MV-4-11 (cell line): ENCODE data around the gene EIF3B.
A peak's percentile ranks its signal among the peaks of the same experiment; 100 is the strongest.
"Not testable (repeated sequence)": the region's sequence is repeated elsewhere in the genome, so short reads cannot be mapped to it uniquely, and the experiment has no call there.

Experiments used
- DNase-seq: peaks from one replicate; lab custom pipeline; 2025; lab: John Stamatoyannopoulos, UW

EIF3B gene

DNA sequence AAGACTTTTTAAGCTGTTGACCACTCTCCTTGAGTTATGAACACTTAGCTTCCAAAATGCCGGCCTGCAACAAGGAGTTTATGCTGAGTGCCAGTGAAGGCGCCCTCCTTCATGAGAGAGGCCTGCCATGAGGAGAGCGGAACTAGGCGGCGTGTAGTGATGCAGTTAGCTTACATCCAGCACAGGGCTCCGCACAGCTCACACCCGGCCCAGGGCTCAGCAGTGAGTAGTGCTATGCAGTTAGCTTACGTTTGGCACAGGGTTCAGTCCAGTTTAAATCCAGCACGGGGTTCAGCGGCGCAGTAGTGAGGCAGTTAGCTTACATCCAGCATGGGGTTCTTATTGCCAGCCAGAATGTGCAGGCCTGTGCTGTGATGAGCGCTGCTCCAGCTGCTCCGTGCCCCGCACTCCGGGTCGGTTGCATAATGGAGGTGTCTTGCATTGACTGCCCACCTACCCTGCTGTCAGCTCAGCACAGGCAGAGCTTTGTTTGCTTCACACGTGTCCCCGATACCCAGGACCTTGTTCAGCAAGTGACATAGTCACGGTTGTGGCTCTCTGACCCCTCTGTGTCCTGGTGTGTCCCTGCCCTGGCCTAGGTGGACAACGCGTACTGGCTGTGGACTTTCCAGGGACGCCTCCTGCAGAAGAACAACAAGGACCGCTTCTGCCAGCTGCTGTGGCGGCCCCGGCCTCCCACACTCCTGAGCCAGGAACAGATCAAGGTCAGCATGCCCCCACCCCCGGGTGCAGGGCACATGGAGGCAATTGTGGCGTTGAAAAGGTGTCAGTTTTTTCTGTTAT is 21.9 kb downstream of the EIF3B start:
- DNase-seq = no peak

DNA sequence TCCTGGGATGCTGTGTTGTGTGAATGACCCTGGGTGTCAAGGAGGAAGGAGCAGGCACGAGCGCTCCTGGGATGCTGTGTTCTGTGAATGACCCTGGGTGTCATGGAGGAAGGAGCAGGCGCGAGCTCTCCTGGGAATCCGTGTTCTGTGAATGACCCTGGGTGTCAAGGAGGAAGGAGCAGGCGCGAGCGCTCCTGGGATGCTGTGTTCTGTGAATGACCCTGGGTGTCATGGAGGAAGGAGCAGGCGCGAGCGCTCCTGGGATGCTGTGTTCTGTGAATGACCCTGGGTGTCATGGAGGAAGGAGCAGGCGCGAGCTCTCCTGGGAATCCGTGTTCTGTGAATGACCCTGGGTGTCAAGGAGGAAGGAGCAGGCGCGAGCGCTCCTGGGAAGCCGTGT is 22.9 kb downstream of the EIF3B start:
- DNase-seq = not testable (repeated sequence)

DNA sequence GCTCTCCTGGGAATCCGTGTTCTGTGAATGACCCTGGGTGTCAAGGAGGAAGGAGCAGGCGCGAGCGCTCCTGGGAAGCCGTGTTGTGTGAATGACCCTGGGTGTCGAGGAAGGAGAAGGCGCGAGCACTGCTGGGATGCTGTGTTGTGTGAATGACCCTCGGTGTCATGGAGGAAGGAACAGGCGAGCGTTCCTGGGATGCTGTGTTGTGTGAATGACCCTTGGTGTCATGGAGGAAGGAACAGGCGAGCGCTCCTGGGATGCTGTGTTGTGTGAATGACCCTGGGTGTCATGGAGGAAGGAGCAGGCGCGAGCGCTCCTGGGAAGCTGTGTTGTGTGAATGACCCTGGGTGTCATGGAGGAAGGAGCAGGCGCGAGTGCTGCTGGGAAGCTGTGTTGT is 23.5 kb downstream of the EIF3B start:
- not testable (repeated sequence) for DNase-seq

DNA sequence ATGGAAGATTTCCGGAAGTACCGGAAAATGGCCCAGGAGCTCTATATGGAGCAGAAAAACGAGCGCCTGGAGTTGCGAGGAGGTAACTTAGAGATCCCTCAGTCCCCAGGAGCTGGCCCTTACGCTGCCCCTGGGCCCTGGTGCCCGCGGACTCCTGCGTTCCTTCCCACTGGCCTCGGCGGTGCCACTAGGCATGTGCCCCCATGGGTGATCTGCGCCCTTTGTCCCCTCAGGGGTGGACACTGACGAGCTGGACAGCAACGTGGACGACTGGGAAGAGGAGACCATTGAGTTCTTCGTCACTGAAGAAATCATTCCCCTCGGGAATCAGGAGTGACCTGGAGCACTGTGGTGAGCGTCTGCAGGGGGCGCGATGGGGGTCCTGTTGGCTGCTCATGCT is 24.5 kb downstream of the EIF3B start:
- DNase-seq = no peak

DNA sequence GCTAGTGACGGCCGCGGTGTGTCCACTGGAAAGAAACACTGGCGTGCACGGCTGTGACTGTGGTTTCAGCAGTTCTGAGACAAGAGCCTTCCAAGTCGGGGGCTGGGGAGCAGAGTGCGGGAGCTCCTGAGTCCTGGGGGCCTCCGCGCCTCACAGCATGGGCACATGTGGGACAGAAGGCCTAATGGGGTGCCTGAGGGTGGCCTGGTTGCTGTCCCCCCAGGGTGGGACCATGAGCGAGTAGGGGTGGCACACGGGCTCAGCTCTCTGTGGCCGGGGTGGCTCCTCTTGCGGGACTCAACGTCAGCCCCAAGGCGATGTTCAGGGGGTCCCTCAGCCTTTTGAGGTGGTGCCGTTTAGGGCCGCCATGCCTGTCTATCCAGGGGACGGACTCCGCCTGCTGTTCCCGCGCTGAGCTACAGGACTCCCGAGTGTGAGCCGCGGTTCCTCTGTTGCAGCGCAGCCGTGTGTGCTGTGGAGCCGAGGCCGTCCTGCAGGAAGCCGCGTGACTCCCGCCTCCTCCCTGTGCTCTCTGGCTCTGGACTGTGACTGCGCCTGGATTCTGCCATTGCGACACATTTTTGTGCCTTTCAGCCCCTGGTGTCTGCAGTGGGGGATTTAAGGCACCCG is 25.3 kb downstream of the EIF3B start:
- DNase-seq = peak; percentile 40

DNA sequence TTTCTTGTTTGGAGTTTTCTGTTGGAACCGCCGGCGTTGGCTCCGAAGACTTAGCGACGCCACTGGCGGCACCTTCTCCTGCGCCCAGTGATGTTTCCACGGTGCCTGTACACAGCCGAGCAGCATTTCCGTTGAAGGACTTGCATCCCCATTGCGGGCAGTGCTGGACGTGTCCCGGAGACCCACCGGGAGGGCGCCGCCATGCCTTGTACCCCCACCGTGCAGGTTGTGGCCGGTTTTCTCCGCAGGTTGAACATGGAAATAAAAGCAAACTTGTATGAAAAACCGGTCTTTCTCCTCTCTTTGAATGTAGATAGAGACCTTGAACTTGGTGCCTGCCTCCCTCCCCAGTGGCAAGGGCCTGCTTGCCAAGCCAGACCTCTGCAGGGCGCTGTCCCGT is 25.8 kb downstream of the EIF3B start:
- no peak for DNase-seq

DNA sequence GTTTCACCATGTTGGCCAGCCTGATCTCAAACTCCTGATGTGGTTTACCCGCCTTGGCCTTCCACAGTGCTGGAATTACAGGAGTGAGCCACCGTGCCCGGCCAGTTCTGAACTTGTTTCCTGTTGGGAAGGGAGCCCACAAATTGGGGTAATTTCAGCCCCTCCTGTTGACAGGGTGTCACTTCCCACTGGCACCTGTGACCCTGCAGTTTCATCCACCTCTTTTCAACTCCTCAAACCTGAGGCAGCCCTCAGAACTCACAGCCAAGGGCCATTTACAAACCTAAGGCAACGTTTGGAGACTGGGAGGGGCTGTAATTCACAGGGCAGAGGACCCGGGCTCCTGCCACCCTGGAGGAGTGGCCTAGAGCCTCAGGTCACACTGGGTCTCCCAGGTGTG is 26.6 kb downstream of the EIF3B start:
- DNase-seq = no peak

DNA sequence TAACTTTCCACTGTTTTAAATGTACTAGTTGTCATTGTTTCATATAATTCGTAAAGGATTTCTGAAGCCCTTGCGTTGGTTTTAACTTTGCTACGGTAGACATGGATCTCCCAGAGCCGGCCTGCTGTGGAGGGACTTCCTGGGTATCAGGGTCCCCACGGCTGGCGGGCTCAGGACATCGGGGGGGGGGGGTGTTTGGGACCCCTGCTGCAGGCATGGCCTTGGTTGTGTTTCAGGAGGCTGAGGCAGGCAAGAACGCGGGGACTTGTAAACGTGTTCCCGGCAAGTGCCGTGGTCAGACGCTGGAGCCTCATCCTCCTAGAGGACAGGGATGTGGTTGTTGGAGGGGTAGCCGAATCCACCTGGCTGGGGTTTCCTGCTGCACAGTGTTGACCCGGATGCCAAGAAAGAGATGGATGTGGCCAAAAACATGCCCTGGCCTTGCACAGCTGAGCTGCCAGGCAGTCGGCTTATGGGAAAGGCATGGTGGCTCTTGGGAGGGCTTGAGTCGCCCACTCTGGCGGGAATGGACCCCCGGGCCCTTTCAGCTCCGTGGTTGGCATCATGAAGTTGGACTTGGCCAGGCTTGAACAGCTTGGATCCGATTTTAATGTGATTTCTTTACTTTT is 27.4 kb downstream of the EIF3B start:
- no peak for DNase-seq

DNA sequence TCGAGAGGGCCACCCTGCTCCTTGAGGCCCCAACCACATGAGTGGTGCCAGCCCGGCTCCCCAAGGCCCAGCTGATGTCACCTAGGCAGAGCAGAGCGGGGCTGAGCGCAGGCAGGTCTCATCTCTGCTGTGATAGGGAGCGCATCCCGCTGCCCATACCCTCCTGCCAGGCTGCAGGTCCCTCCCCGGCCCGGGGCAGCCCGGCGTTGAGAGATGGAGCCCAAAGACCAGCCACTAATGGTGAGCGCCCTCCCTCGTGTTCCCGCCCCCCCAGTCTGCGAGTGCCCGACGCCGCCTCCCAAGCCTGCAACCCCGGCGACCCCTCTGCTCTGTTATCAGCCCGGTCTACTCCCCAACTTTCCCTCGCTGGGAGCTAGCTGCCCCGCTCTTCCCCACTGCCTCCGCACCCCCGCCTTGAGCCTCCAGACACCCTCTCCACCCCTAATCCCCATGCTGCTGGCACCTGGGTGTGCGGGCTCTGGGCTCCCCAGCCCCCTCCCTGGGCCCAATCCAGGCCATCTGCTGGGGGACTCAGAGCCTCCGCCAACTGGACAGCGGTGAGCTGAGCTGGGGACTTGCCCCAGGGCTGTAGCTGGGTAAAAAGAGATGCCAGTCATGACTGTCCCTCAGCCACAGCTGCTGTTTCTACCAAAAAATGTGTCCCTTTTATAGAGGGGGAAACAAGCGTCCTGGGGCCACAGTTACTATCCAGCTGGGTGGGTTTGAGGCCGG is 29.1 kb downstream of the EIF3B start:
- DNase-seq = no peak

DNA sequence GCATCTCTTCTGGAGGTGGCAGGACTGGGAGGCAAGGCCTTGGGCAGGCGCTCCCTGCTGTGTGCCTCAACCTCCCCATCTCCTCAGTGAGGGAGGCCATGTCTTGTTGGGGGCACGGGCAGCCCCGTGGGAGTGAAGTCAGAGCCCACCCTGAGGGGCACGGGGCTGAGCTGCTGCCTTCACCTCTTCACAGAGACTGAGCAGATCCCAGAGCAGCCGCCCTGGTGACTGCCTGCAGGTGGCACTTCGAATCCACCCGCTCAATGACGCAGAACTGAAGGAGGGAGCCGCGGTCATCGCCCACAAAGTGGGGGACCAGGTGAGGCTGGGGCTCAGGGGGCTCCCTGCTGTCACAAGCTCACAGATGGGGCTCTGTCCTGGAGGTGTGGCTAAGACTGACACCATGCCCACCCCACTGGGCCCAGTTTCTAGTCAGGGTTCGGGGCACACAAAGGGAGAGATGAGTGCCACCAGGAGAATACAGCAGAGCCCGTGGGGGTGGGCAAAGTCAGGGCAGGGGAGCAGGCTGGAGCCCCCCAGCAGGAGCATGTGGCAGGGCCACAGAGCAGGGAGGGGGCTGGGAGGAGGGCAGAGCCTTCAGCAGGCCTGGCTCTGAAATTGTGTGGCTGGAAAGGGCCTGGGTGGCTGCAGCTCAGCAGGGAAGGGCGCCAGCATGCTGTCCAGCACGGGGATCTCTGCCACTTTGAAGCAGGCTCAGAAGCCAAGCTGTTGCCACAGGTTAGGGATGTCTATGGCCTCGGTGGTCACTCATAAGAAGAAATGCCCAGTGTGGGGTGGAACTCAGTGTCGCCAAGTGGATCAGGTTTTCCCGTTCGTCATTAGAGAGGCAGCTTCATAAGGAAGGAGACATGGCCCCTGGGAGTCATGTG is 30.0 kb downstream of the EIF3B start:
- no peak for DNase-seq

DNA sequence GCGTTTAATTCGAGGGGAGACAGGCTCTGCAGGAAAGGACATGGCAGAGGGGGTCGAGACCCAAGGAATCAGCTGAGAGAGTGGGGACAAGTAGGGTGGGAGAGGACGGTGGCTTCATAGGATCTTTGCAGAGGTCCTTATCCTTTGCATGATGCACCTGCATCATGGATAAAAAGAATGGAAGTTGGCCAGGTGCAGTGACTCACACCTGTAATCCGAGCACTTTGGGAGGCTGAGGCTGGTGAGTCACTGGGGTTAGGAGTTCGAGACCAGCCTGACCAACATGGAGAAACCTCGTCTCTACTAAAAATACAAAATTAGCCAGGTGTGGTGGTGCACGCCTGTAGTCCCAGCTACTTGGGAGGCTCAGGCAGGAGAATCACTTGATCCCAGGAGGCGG is 31.5 kb downstream of the EIF3B start:
- DNase-seq = not testable (repeated sequence)

DNA sequence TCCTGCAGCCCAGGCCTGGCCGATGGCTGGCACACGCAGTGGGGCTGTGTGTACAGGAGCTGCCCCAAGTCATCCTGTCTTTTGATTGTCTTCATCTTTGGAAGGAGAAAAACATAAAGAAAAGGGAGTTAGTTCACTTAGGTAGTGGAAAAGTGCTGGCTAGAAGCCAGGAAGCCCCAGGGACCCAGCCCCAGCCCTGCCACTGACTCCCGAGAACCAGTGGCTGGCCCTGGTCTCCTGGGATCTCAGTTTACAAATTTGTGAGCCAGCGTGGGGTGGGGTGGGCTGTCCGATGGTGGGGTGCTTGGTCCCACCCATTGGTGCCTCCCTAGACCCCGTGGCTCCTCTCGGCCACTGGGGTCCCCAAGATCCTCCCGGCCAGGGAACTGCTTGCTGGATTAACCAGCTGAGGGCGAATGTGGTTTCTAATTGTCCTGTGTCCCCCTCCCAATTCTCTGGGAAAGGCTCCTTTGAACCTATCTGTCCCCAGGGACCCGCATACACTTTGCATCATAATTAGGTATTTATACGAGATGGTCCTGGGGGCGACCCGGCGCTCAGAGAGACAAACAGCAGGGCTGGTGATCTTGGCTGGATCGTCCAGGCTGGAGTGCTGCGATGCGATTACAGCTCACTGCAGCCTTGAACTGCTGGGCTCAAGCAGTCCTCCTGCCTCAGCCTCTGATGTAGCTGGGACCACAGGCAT is 32.5 kb downstream of the EIF3B start:
- no peak for DNase-seq

DNA sequence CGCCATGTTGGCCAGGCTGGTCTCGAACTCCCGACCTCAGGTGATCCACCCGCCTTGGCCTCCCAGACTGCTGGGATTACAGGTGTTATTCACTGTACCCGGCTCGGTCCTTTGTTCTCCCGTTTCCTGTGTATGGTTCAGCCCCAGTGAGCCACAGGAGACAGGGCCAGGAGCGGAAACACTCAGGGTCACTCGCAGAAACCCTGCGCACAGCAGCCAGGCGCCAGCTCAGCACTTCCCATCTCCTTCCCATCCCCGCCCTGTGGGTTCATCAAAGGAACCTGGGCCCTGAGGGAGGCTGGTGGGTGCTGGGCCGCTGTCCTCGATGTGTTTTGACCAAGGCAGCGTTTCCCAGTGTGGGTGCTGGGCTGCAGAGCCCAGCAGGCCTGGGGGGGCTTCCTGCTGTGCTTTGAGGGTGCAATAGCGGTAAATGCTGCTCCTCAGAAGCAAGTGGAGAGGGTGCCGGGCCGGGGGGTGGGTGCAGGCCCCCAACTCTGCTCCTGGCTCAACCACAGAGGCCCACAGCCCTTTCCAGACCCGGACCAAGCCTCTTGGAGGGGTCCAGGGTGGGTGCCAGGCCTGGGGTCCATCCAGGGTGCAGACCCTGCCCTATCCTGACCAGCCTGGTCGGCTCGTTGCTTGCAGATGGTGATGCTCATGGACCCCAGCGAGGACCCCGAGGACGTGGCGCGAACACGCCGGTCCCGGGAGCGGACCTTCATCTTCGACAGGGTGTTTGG is 33.4 kb downstream of the EIF3B start:
- no peak for DNase-seq

DNA sequence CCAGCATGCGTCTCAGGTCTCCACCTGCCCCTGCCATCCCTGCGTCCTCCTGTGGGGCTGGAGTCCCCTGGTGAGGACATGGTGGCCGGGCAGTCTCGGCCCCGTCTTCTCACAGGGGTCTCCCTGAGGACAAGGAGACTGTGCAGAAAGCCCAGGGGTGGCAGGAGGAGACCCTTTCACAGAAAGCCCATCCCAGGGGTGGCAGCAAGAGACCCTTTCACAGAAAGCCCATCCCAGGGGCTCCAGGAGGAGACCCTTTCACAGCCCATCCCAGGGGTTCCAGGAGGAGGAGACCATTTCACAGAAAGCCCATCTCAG is 34.0 kb downstream of the EIF3B start:
- no peak for DNase-seq

DNA sequence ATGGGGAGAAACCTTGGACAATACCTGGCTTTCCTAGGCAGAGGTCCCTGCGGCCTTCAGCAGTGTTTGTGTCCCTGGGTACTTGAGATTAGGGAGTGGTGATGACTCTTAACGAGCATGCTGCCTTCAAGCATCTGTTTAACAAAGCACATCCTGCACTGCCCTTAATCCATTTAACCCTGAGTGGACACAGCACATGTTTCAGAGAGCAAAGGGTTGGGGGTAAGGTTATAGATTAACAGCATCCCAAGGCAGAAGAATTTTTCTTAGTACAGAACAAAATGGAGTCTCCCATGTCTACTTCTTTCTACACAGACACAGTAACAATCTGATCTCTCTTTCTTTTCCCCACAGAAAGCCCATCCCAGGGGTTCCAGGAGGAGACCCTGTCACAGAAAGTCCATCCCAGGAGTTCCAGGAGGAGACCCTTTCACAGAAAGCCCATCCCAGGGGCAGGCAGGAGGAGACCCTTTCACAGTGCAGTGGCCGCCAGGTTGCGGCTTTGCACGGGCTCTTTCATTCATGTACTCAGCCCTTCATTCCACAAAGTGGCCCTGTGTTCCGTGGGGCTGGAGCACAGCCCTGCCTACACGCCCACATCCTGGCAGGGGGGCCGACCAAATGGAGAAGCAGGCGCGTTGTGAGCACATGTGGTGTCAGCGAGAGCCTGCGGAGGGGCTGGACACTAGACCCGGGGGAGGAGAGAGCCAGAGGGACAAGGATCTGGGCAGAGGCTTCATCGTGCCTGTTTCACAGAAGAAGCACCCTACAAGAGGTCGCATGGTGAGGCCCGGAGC is 35.6 kb downstream of the EIF3B start:
- peak; percentile 21 for DNase-seq

DNA sequence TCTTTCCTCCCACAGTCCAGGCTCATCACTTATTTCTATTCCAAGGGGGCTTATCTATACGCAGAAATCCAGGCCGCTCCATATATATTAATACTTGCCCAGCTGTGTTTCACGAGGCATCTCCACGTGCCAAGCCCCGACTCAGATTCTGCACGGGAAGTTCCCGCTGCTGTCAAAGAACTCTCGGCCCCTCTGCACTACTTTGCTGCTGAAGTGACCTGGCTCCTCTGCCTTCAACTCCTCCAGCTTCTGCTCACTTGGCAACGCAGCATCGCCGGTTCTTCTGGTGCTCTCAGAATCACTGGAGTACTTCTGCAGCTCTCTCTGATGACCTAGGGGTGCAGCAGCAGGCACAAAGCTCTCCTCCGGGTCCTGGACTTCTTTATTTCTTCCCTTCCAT is 39.1 kb downstream of the EIF3B start:
- no peak for DNase-seq

DNA sequence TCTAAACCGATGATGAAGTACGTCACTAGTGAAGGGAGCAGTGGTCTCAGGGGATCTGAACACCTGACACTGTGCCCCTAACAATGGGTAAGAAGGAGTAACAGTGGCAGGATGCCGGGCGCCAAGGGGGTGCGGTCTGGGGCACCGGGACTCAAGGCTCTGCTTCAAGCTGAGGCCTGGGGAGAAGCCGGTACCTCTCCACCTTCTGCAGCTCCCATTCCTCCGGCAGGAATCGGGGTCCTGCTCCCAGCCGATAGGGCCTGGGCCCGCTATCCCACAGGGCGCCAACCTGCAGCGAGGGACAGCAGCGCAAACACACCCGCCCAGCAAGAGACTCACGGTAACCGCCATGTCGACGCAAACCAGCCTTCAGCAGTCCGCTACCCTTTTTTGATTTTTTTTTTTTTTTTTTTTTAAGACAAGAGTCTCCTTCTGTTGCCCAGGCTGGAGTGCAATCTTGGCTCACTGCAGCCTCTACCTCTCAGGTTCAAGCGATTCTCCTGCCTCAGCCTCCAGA is 40.0 kb downstream of the EIF3B start:
- DNase-seq = no peak

DNA sequence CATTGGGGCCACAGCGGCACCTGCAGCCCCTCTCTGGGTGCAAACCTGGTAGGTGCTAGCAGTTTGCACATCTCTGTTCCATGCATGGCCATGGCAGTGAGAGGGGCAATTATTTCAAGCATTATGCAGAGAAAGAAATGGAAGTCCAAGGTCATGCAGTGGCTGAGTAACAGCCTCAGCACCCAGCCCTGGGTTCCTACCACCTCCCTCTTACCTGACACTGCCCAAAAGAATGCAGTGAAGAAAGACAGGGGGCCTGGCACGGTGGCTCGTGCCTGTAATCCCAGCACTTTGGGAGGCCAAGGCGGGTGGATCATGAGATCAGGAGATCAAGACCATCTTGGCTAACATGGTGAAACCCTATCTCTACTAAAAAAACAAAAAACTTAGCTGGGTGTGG is 43.9 kb downstream of the EIF3B start:
- no peak for DNase-seq

DNA sequence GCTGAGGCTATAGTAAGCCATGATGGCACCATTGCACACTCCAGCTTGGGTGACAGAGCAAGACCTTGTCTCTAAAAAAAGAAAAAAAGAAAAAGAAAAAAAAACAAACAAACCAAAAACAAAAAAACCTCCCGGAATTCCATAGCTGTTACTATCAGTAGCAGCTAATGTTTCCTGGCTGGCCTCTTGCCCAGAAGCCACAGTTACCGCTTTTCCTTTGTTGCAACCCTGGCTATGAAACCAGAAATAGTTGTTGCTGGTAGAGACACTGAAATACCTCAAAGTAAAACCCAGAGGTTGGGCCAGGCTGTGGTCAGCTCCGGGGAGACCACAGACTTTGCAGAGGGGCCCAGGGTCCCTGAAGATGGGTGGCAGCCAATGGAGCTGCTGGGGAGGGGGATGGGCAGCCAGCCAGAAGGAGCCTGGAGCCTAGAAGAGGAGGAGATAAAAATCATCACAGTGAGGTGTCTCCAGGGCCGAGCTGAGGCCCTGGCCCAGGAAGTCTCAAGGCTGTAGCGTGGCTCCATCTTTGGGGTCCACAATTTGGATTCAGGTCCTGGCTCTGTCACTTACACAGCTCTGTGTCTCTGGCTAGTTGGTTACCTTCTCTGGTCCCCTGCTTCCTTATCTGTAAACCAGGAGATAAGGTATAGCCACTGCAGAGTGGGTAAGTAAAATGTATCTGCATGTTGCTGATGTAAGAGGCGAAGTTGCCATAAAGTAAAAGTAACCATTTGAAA is 45.4 kb downstream of the EIF3B start:
- DNase-seq = peak; percentile 98
